H9 (cell line): ENCODE results near the gene COPS8. TPM values are rescaled to one million over a fixed set of nuclear protein-coding genes. Genes with fewer than 3 reads are reported as not detected.

Experiments used
- DNase-seq: peaks from one replicate; pipeline ENCODE4 v3.0.0-alpha.2; 2017
- H2AFZ ChIP-seq: one replicate; pipeline ENCODE4 v1.6.1; 2013; ENCODE audit warnings: mild to moderate bottlenecking, low read length, control low read depth, moderate library complexity
- H2AK5ac ChIP-seq: 2 replicates; pipeline ENCODE4 v1.6.1; 2013; ENCODE audit warnings: low read length, control low read depth, mixed read lengths; ENCODE audit not compliant: insufficient read length
- H2BK120ac ChIP-seq: one replicate; pipeline ENCODE4 v1.6.1; 2013; ENCODE audit warnings: low read depth, mild to moderate bottlenecking, low read length, control low read depth, inconsistent platforms; ENCODE audit not compliant: poor library complexity, severe bottlenecking
- H2BK12ac ChIP-seq: 2 replicates; pipeline ENCODE4 v1.6.1; 2013; ENCODE audit warnings: low read length, control low read depth, mixed read lengths, low read depth; ENCODE audit not compliant: insufficient read length
- H2BK15ac ChIP-seq: 2 replicates; pipeline ENCODE4 v1.6.1; 2013; ENCODE audit warnings: low read depth, low read length, control low read depth
- H2BK20ac ChIP-seq: one replicate; pipeline ENCODE4 v1.6.1; 2013; ENCODE audit warnings: low read depth, mild to moderate bottlenecking, low read length, control low read depth, inconsistent platforms; ENCODE audit not compliant: poor library complexity, severe bottlenecking
- H2BK5ac ChIP-seq: 2 replicates; pipeline ENCODE4 v1.6.1; 2013; ENCODE audit warnings: low read length, control low read depth, mixed read lengths; ENCODE audit not compliant: insufficient read length
- H3K14ac ChIP-seq: 2 replicates; pipeline ENCODE4 v1.6.1; 2013; ENCODE audit warnings: low read length, control low read depth; ENCODE audit not compliant: insufficient read depth
- H3K18ac ChIP-seq: 2 replicates; pipeline ENCODE4 v1.6.1; 2013; ENCODE audit warnings: low read depth, mild to moderate bottlenecking, mixed read lengths, low read length, control low read depth; ENCODE audit not compliant: insufficient read length
- H3K23ac ChIP-seq: 2 replicates; pipeline ENCODE4 v1.6.1; 2013; ENCODE audit warnings: low read length, control low read depth, mixed read lengths, low read depth; ENCODE audit not compliant: insufficient read length
- H3K23me2 ChIP-seq: 2 replicates; pipeline ENCODE4 v1.6.1; 2013; ENCODE audit warnings: low read depth, mild to moderate bottlenecking, mixed read lengths, low read length, control low read depth; ENCODE audit not compliant: insufficient read length, poor library complexity, severe bottlenecking
- H3K27ac ChIP-seq: 2 replicates; pipeline ENCODE4 v1.5.1; 2013; ENCODE audit warnings: low read length, control low read depth, mixed read lengths, low read depth; ENCODE audit not compliant: insufficient read length
- H3K27me3 ChIP-seq: 2 replicates; pipeline ENCODE4 v1.6.1; 2013; ENCODE audit warnings: low read length, control low read depth, inconsistent platforms; ENCODE audit not compliant: insufficient read depth
- H3K4ac ChIP-seq: 2 replicates; pipeline ENCODE4 v1.6.1; 2013; ENCODE audit warnings: low read depth, mild to moderate bottlenecking, control low read depth, inconsistent platforms, low read length, moderate library complexity
- H3K4me1 ChIP-seq: 2 replicates; pipeline ENCODE4 v1.6.1; 2013; ENCODE audit warnings: low read length, control low read depth, inconsistent platforms; ENCODE audit not compliant: insufficient read depth
- H3K4me2 ChIP-seq: 2 replicates; pipeline ENCODE4 v1.6.1; 2013; ENCODE audit warnings: low read length, control low read depth, mixed read lengths; ENCODE audit not compliant: insufficient read length, insufficient read depth
- H3K56ac ChIP-seq: 2 replicates; pipeline ENCODE4 v1.6.1; 2013; ENCODE audit warnings: low read depth, mild to moderate bottlenecking, mixed read lengths, low read length, control low read depth; ENCODE audit not compliant: insufficient read length
- H3K79me1 ChIP-seq: 2 replicates; pipeline ENCODE4 v1.6.1; 2013; ENCODE audit warnings: low read depth, mild to moderate bottlenecking, moderate library complexity, low read length, control low read depth, inconsistent platforms; ENCODE audit not compliant: insufficient read depth, poor library complexity, severe bottlenecking
- H3K79me2 ChIP-seq: 2 replicates; pipeline ENCODE4 v1.6.1; 2013; ENCODE audit warnings: low read length, control low read depth, inconsistent platforms; ENCODE audit not compliant: insufficient read depth
- H3K9ac ChIP-seq: 2 replicates; pipeline ENCODE4 v1.6.1; 2013; ENCODE audit warnings: low read length, control low read depth, mixed read lengths; ENCODE audit not compliant: insufficient read length; ENCODE audit errors: extremely low read depth
- H3K9me3 ChIP-seq: one replicate; pipeline ENCODE4 v1.6.1; 2013; ENCODE audit warnings: low read depth, low read length, inconsistent platforms; ENCODE audit not compliant: control insufficient read depth
- H3T11ph ChIP-seq: one replicate; pipeline ENCODE4 v1.6.1; 2013; ENCODE audit warnings: mild to moderate bottlenecking, low read length, control low read depth, inconsistent platforms
- H4K20me1 ChIP-seq: one replicate; pipeline ENCODE4 v1.6.1; 2013; ENCODE audit not compliant: control insufficient read depth, insufficient read length, insufficient read depth
- H4K5ac ChIP-seq: 2 replicates; pipeline ENCODE4 v1.6.1; 2013; ENCODE audit warnings: low read depth, mild to moderate bottlenecking, mixed read lengths, low read length, control low read depth; ENCODE audit not compliant: insufficient read length
- H4K8ac ChIP-seq: replicated peaks from 2 replicates; pipeline ENCODE4 v1.6.1; 2013; ENCODE audit warnings: low read length, control low read depth, mixed read lengths, low read depth; ENCODE audit not compliant: insufficient read length
- H4K91ac ChIP-seq: 2 replicates; pipeline ENCODE4 v1.6.1; 2013; ENCODE audit warnings: low read depth, mild to moderate bottlenecking, moderate library complexity, mixed read lengths, low read length, control low read depth; ENCODE audit not compliant: insufficient read length
- H3K27ac Mint-ChIP-seq, 3 experiments: 2 replicates in 2 of 3; 3 replicates in 1 of 3; pipeline ENCODE4 v1.8.0; 2020 to 2021; ENCODE audit warnings: mixed read lengths in 3 of 3, mild to moderate bottlenecking in 1 of 3, moderate library complexity in 1 of 3
- H3K27me3 Mint-ChIP-seq: 2 replicates; pipeline ENCODE4 v1.8.0; 2021; ENCODE audit warnings: low read depth, mild to moderate bottlenecking, moderate library complexity, mixed read lengths
- H3K36me3 Mint-ChIP-seq, 3 experiments: 2 replicates in 2 of 3; 3 replicates in 1 of 3; pipeline ENCODE4 v1.8.0; 2020 to 2021; ENCODE audit warnings: low read depth in 3 of 3, mixed read lengths in 3 of 3; ENCODE audit not compliant: insufficient read depth in 1 of 3
- H3K4me1 Mint-ChIP-seq, 2 experiments: 2 replicates each; pipeline ENCODE4 v1.8.0; 2020; ENCODE audit warnings: mixed read lengths in 2 of 2
- H3K4me3 Mint-ChIP-seq, 2 experiments: 2 replicates in 1 of 2; 3 replicates in 1 of 2; pipeline ENCODE4 v1.8.0; 2020 to 2021; ENCODE audit warnings: mild to moderate bottlenecking in 2 of 2, mixed read lengths in 2 of 2, moderate library complexity in 1 of 2
- H3K9me3 Mint-ChIP-seq, 2 experiments: 2 replicates in 1 of 2; 3 replicates in 1 of 2; pipeline ENCODE4 v1.8.0; 2020; ENCODE audit warnings: mild to moderate bottlenecking in 2 of 2, mixed read lengths in 2 of 2, moderate library complexity in 1 of 2
- CTCF ChIP-seq: fragments of 200-600 bp; sonication (generic); conservative IDR thresholded peaks from 3 replicates; pipeline ENCODE4 v1.8.0; 2021; ENCODE audit warnings: antibody characterized with exemption, mild to moderate bottlenecking
- WGBS: extraction: QIAGEN DNeasy Blood & Tissue Kit; methylation state at CpG from one replicate; pipeline ENCODE4 v1.1.7; 2013; ENCODE audit warnings: missing lambda C conversion rate, low lambda C conversion rate, mixed read lengths; ENCODE audit not compliant: insufficient read length; ENCODE audit errors: extremely low coverage; 5-methylcytosine and 5-hydroxymethylcytosine counted together
- total RNA-seq: library from RNA; stranded (reverse); gene quantifications from 2 replicates; pipeline ENCODE4 v1.2.1, GENCODE V29; 2021

The COPS8 gene
- total RNA-seq, 1 experiment from 2014 or later: 65.2 TPM

- no peak overlapping the region for H3T11ph ChIP-seq
- no peak overlapping the region for H3K23ac ChIP-seq
- H2AFZ ChIP-seq: no peak overlapping the region
- no peaks in the 10 kb centered on the region for H4K20me1 ChIP-seq
- no peak overlapping the region for H3K4me2 ChIP-seq
- no peaks in the 10 kb centered on the region; the same call in 1 of the 2 replicates for H3K4me1 ChIP-seq
- no peak overlapping the region for H2BK5ac ChIP-seq
- no peaks in the 10 kb centered on the region for H3K27me3 ChIP-seq
- H2AK5ac ChIP-seq: no peak overlapping the region
- Mint-ChIP-seq H3K27me3 (no peaks in the 10 kb centered on the region; the same call in 1 of the 2 replicates), H3K4me1 (peaks cover 11 to 12% of the 10 kb centered on the region in 2 experiments), H3K4me3 (no peak overlapping the region; a peak in 1 of 5 replicates), H3K36me3 (peaks cover 0 to 2% (median 0%) of the 10 kb centered on the region in 3 experiments; a peak in 2 of 7 replicates), H3K9me3 (peaks cover 3% of the 10 kb centered on the region in 2 experiments; a peak in 3 of 5 replicates), H3K27ac (no peak overlapping the region)
- H3K27ac ChIP-seq: no peak overlapping the region
- DNase-seq: no peak
- no peak overlapping the region for H2BK12ac ChIP-seq
- H3K4ac ChIP-seq: no peak overlapping the region
- no CpG with 5 or more reads among the region's 3 CpGs for WGBS
- H4K8ac ChIP-seq: no peak overlapping the region
- no peak overlapping the region for H3K18ac ChIP-seq
- no peak overlapping the region for H2BK15ac ChIP-seq
- H3K9ac ChIP-seq: no peak overlapping the region
- peaks cover 6% of the 10 kb centered on the region for H3K23me2 ChIP-seq
- H2BK120ac ChIP-seq: no peak overlapping the region
- H3K14ac ChIP-seq: no peak overlapping the region
- H3K56ac ChIP-seq: no peak overlapping the region
- no peak overlapping the region for H4K91ac ChIP-seq
- H2BK20ac ChIP-seq: no peak overlapping the region
- peaks cover 10% of the 10 kb centered on the region; the same call in 1 of the 2 replicates for H3K79me2 ChIP-seq
- no peak for TF ChIP-seq CTCF
- H4K5ac ChIP-seq: no peak overlapping the region
- H3K9me3 ChIP-seq: no peaks in the 10 kb centered on the region
- H3K79me1 ChIP-seq: peaks cover 3% of the 10 kb centered on the region
These were observed 2.7 kb upstream of the COPS8 start for GRCh38 chr2:237083026-237083425.
